ENCODE data around the gene FGA. TPM values are rescaled to one million over a fixed set of nuclear protein-coding genes. Genes with fewer than 3 reads are reported as not detected.

FGA gene
- total RNA-seq, 1 experiment from 2014 or later = not detected

GRCh38 chr4:154604696-154605200 lies 14.2 kb upstream of the FGA start:
- Histone ChIP-seq H3K79me2 (ENCODE audit: low read length) (no peaks in the 10 kb centered on the region), H3K9me2 (replicated peaks; ENCODE audit: low read length) (no peaks in the 10 kb centered on the region), H4K20me1 (ENCODE audit: low read length) (no peaks in the 10 kb centered on the region), H3K27ac (ENCODE audit: low read length) (no peak overlapping the region), H3K36me3 (ENCODE audit: low read depth, low read length) (no peaks in the 10 kb centered on the region), H2AFZ (ENCODE audit: low read length) (no peak overlapping the region), H3K4me2 (ENCODE audit: low read length) (peak overlapping the region; percentile 39; the same call in 1 of the 2 replicates), H3K9me3 (ENCODE audit: low read length) (no peaks in the 10 kb centered on the region), H3K4me3 (ENCODE audit: low read length) (no peak overlapping the region), H3K27me3 (ENCODE audit: low read length) (no peaks in the 10 kb centered on the region), H3F3A (ENCODE audit: low read length, unreplicated experiment) (no peaks in the 10 kb centered on the region), H3K4me1 (ENCODE audit: insufficient read depth, low read length) (peaks cover 30% of the 10 kb centered on the region), H3K9ac (ENCODE audit: low read length) (no peak overlapping the region)
- intact Hi-C loops (cut with micrococcal nuclease) = no loop called here
- POLR2A ChIA-PET (ENCODE audit: unreplicated experiment) = no interaction called here
- TF ChIP-seq EZH2phosphoT487 (IDR thresholded peaks at IDR 0.05; ENCODE audit: borderline replicate concordance, low read length) (no peak), CTCF (conservative IDR thresholded peaks at IDR 0.05; ENCODE audit: low read depth, low read length) (no peak), EZH2 (IDR thresholded peaks at IDR 0.05; ENCODE audit: low read length, unreplicated experiment) (no peak)
- peak; percentile 58 for DNase-seq
- no peak for ATAC-seq
- CTCF ChIA-PET = no interaction called here
- BruUV-seq (replicated peaks) = no TSS peak

- CTCF ChIA-PET = no interaction called here
- no peaks in the 10 kb centered on the region for H3K36me3 ChIP-seq (ENCODE audit: low read depth, low read length)
- H3K9ac ChIP-seq (ENCODE audit: low read length) = no peak overlapping the region
- TF ChIP-seq CTCF (conservative IDR thresholded peaks at IDR 0.05; ENCODE audit: low read depth, low read length) (no peak), EZH2 (IDR thresholded peaks at IDR 0.05; ENCODE audit: low read length, unreplicated experiment) (no peak), EZH2phosphoT487 (IDR thresholded peaks at IDR 0.05; ENCODE audit: borderline replicate concordance, low read length) (no peak)
- ATAC-seq (no peak), DNase-seq (no peak)
- H3K79me2 ChIP-seq (ENCODE audit: low read length) = no peaks in the 10 kb centered on the region
- no peaks in the 10 kb centered on the region for H4K20me1 ChIP-seq (ENCODE audit: low read length)
- H3K4me2 ChIP-seq (ENCODE audit: low read length) = no peak overlapping the region
- H3K4me3 ChIP-seq (ENCODE audit: low read length) = no peak overlapping the region
- no peaks in the 10 kb centered on the region for H3K27me3 ChIP-seq (ENCODE audit: low read length)
- H3K4me1 ChIP-seq (ENCODE audit: insufficient read depth, low read length) = peaks cover 30% of the 10 kb centered on the region
- no peak overlapping the region for H2AFZ ChIP-seq (ENCODE audit: low read length)
- no peaks in the 10 kb centered on the region for H3K9me2 ChIP-seq (replicated peaks; ENCODE audit: low read length)
- H3K27ac ChIP-seq (ENCODE audit: low read length) = no peak overlapping the region
- POLR2A ChIA-PET (ENCODE audit: unreplicated experiment) = no interaction called here
- no TSS peak for BruUV-seq (replicated peaks)
- no peaks in the 10 kb centered on the region for H3F3A ChIP-seq (ENCODE audit: low read length, unreplicated experiment)
- H3K9me3 ChIP-seq (ENCODE audit: low read length) = no peaks in the 10 kb centered on the region
- intact Hi-C loops (cut with micrococcal nuclease) = no loop called here
Measured at GRCh38 chr4:154603033-154603943, 12.7 kb upstream of the FGA start.

Measured in PC-3 (cell line).